Astrocyte (in vitro differentiated cells and primary cell): ENCODE data around the gene CDK5RAP2. TPM values are rescaled to one million over a fixed set of nuclear protein-coding genes. Genes with fewer than 3 reads are reported as not detected.

Experiments used
- DNase-seq: peaks from one replicate; pipeline ENCODE4 v3.0.0-alpha.2; 2010; ENCODE audit warnings: low read depth
- FAIRE-seq: peaks from 2 replicates; lab custom pipeline; 2011; peaks lifted over from hg19 to GRCh38; lab: Jason Lieb, UNC
- H2AFZ ChIP-seq: 2 replicates; pipeline ENCODE4 v1.6.0; 2012; ENCODE audit warnings: low read depth, low read length, inconsistent platforms
- H3K27ac ChIP-seq: 2 replicates; pipeline ENCODE4 v1.5.1; 2011; ENCODE audit warnings: low read depth, low read length, inconsistent platforms
- H3K27me3 ChIP-seq: 2 replicates; pipeline ENCODE4 v1.6.0; 2011; ENCODE audit warnings: low read length, inconsistent platforms; ENCODE audit not compliant: insufficient read depth
- H3K36me3 ChIP-seq: 2 replicates; pipeline ENCODE4 v1.5.1; 2011; ENCODE audit warnings: low read length, inconsistent platforms; ENCODE audit not compliant: insufficient read depth
- H3K4me1 ChIP-seq: 2 replicates; pipeline ENCODE4 v1.5.1; 2011; ENCODE audit warnings: low read length, inconsistent platforms; ENCODE audit not compliant: insufficient read depth
- H3K4me2 ChIP-seq: 2 replicates; pipeline ENCODE4 v1.6.0; 2012; ENCODE audit warnings: low read length, inconsistent platforms
- H3K4me3 ChIP-seq: 2 replicates; pipeline ENCODE4 v1.5.1; 2011; ENCODE audit warnings: low read depth, mild to moderate bottlenecking, low read length, inconsistent platforms; ENCODE audit not compliant: insufficient read depth
- H3K79me2 ChIP-seq: 2 replicates; pipeline ENCODE4 v1.6.0; 2012; ENCODE audit warnings: mild to moderate bottlenecking, low read length, inconsistent platforms; ENCODE audit not compliant: insufficient read depth
- H3K9ac ChIP-seq: 2 replicates; pipeline ENCODE4 v1.6.0; 2012; ENCODE audit warnings: mild to moderate bottlenecking, low read length, inconsistent platforms
- H3K9me3 ChIP-seq: 2 replicates; pipeline ENCODE4 v1.5.1; 2012; ENCODE audit warnings: low read depth, mild to moderate bottlenecking, low read length, inconsistent platforms; ENCODE audit not compliant: insufficient read depth
- H4K20me1 ChIP-seq: 2 replicates; pipeline ENCODE4 v1.6.0; 2012; ENCODE audit warnings: low read length, inconsistent platforms; ENCODE audit not compliant: insufficient read depth
- H3K27ac Mint-ChIP-seq: one replicate; pipeline ENCODE4 v1.8.0; 2021; ENCODE audit warnings: mild to moderate bottlenecking, mixed read lengths; ENCODE audit not compliant: unreplicated experiment
- H3K27me3 Mint-ChIP-seq: one replicate; pipeline ENCODE4 v1.8.0; 2021; ENCODE audit warnings: low read depth, mixed read lengths; ENCODE audit not compliant: unreplicated experiment
- H3K36me3 Mint-ChIP-seq: one replicate; pipeline ENCODE4 v1.8.0; 2021; ENCODE audit warnings: low read depth, mixed read lengths; ENCODE audit not compliant: unreplicated experiment
- H3K4me1 Mint-ChIP-seq: one replicate; pipeline ENCODE4 v1.8.0; 2021; ENCODE audit warnings: low read depth, mixed read lengths; ENCODE audit not compliant: unreplicated experiment
- H3K4me3 Mint-ChIP-seq: one replicate; pipeline ENCODE4 v1.8.0; 2021; ENCODE audit warnings: mild to moderate bottlenecking, moderate library complexity, mixed read lengths; ENCODE audit not compliant: unreplicated experiment
- H3K9me3 Mint-ChIP-seq: one replicate; pipeline ENCODE4 v1.8.0; 2021; ENCODE audit warnings: mild to moderate bottlenecking, mixed read lengths; ENCODE audit not compliant: unreplicated experiment
- CTCF ChIP-seq: IDR thresholded peaks from 2 replicates; pipeline ENCODE4 v1.5.1; 2011; ENCODE audit warnings: low read depth, mild to moderate bottlenecking, inconsistent platforms, low read length, moderate library complexity; ENCODE audit not compliant: insufficient read depth
- EZH2 ChIP-seq: IDR thresholded peaks from 2 replicates; pipeline ENCODE4 v1.6.1; 2012; ENCODE audit warnings: mild to moderate bottlenecking, low read length, inconsistent platforms; ENCODE audit not compliant: insufficient read depth
- total RNA-seq: library from RNA; stranded (reverse); gene quantifications from 2 replicates; pipeline ENCODE4 v1.2.1, GENCODE V29; 2021

CDK5RAP2 gene
- total RNA-seq, 1 donor from 2014 or later, result 36.3 TPM

DNA sequence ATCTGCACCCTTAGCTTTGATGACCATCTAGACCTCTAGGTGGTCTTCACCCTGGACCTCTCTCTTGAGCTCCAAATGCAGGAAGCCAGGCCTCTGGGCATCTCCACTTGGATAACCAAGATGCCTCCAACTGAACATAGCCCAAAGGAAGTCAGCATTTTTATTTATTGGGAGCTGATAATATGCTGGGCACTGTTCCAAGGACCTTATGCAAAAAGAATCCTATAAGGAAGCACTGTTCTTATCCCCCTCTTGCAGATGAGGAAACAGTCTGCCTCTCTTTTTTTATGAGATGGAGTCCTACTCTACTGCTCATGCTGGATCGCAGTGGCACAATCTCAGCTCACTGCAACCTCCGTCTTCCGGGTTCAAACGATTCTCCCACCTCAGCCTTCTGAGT is 219.9 kb downstream of the CDK5RAP2 start:
- FAIRE-seq, result no peak

GRCh38 chr9:120358877-120359276 is 221.1 kb downstream of the CDK5RAP2 start:
- H3K27me3 ChIP-seq, result no peaks in the 10 kb centered on the region
- no peaks in the 10 kb centered on the region for H3K36me3 ChIP-seq
- peaks cover 12% of the 10 kb centered on the region for H3K4me1 Mint-ChIP-seq
- H3K9me3 ChIP-seq, result peaks cover 7% of the 10 kb centered on the region
- H2AFZ ChIP-seq, result no peak overlapping the region
- no peak overlapping the region for H3K4me3 Mint-ChIP-seq
- DNase-seq, result no peak
- no peak overlapping the region for H3K9ac ChIP-seq
- H3K4me3 ChIP-seq, result no peak overlapping the region
- no peaks in the 10 kb centered on the region for H4K20me1 ChIP-seq
- H3K79me2 ChIP-seq, result no peaks in the 10 kb centered on the region
- peaks cover 7% of the 10 kb centered on the region for H3K9me3 Mint-ChIP-seq
- no peaks in the 10 kb centered on the region for H3K4me1 ChIP-seq
- H3K27ac ChIP-seq, result no peak overlapping the region
- H3K27me3 Mint-ChIP-seq, result no peaks in the 10 kb centered on the region
- no peak for TF ChIP-seq EZH2
- no peak for TF ChIP-seq CTCF
- no peak overlapping the region for H3K27ac Mint-ChIP-seq
- H3K36me3 Mint-ChIP-seq, result no peaks in the 10 kb centered on the region
- H3K4me2 ChIP-seq, result no peak overlapping the region
- no peak for FAIRE-seq

More for the DNA sequence above, 219.9 kb downstream of the CDK5RAP2 start:
- H3K27ac Mint-ChIP-seq, result no peak overlapping the region
- no peak overlapping the region for H3K27ac ChIP-seq
- H3K9me3 Mint-ChIP-seq, result peaks cover 10% of the 10 kb centered on the region
- no peaks in the 10 kb centered on the region for H3K27me3 Mint-ChIP-seq
- no peak overlapping the region for H3K4me2 ChIP-seq
- H2AFZ ChIP-seq, result no peak overlapping the region
- H3K36me3 Mint-ChIP-seq, result no peaks in the 10 kb centered on the region
- no peaks in the 10 kb centered on the region for H3K36me3 ChIP-seq
- H4K20me1 ChIP-seq, result no peaks in the 10 kb centered on the region
- H3K4me1 ChIP-seq, result no peaks in the 10 kb centered on the region
- H3K79me2 ChIP-seq, result no peaks in the 10 kb centered on the region
- no peaks in the 10 kb centered on the region for H3K27me3 ChIP-seq
- no peak overlapping the region for H3K4me3 Mint-ChIP-seq
- no peak for DNase-seq
- H3K4me1 Mint-ChIP-seq, result peaks cover 13% of the 10 kb centered on the region
- H3K9me3 ChIP-seq, result peaks cover 7% of the 10 kb centered on the region
- H3K4me3 ChIP-seq, result no peak overlapping the region
- TF ChIP-seq CTCF (no peak), EZH2 (no peak)
- no peak overlapping the region for H3K9ac ChIP-seq

GRCh38 chr9:120353506-120353905 is 226.5 kb downstream of the CDK5RAP2 start:
- peaks cover 3% of the 10 kb centered on the region for H3K9me3 Mint-ChIP-seq
- no peak for FAIRE-seq
- H3K27ac ChIP-seq, result no peak overlapping the region
- no peaks in the 10 kb centered on the region for H3K4me1 ChIP-seq
- TF ChIP-seq EZH2 (no peak), CTCF (no peak)
- H3K4me3 ChIP-seq, result no peak overlapping the region
- no peaks in the 10 kb centered on the region for H3K79me2 ChIP-seq
- H3K9ac ChIP-seq, result no peak overlapping the region
- H3K9me3 ChIP-seq, result peaks cover 7% of the 10 kb centered on the region
- H2AFZ ChIP-seq, result peak overlapping the region; percentile 53
- DNase-seq, result peak; percentile 50
- H3K27me3 ChIP-seq, result no peaks in the 10 kb centered on the region
- H3K4me2 ChIP-seq, result no peak overlapping the region
- no peak overlapping the region for H3K27ac Mint-ChIP-seq
- no peaks in the 10 kb centered on the region for H4K20me1 ChIP-seq
- no peaks in the 10 kb centered on the region for H3K36me3 Mint-ChIP-seq
- H3K27me3 Mint-ChIP-seq, result peaks cover 6% of the 10 kb centered on the region
- H3K36me3 ChIP-seq, result no peaks in the 10 kb centered on the region
- no peak overlapping the region for H3K4me3 Mint-ChIP-seq
- H3K4me1 Mint-ChIP-seq, result no peaks in the 10 kb centered on the region
